Stomach (tissue), 9 donors: Measurements from ENCODE around the gene POC1A. TPM values are rescaled to one million over a fixed set of nuclear protein-coding genes. Genes with fewer than 3 reads are reported as not detected.

Experiments used
- DNase-seq, 2 donors: peaks; one replicate each; pipeline versions ENCODE4 v3.0.0 to v3.0.0-alpha.2; 2013 to 2019
- H3K27ac ChIP-seq, 5 donors: fragments of 200-600 bp in 4 of 5; sonication (generic) in 4 of 5; one replicate each; pipeline ENCODE4 v1.5.1; 2013 to 2019; ENCODE audit warnings: mild to moderate bottlenecking in 1 of 5, moderate library complexity in 1 of 5
- H3K27me3 ChIP-seq, 3 donors: fragments of 200-600 bp; sonication (generic); one replicate each; pipeline ENCODE4 v1.5.1; 2017 to 2019; ENCODE audit warnings: mixed run types in 1 of 3
- H3K36me3 ChIP-seq, 4 donors: fragments of 200-600 bp; sonication (generic); 1 replicate in 3 of 4; 2 replicates in 1 of 4; pipeline ENCODE4 v1.5.1; 2016 to 2019
- H3K4me1 ChIP-seq, 4 donors: fragments of 200-600 bp; sonication (generic); one replicate each; pipeline ENCODE4 v1.5.1; 2016 to 2019
- H3K4me3 ChIP-seq, 4 donors: fragments of 200-600 bp; sonication (generic) in 3 of 4; one replicate each; pipeline ENCODE4 v1.5.1; 2016 to 2019; ENCODE audit warnings: mild to moderate bottlenecking in 1 of 4
- H3K9me3 ChIP-seq, 4 donors: fragments of 200-600 bp; sonication (generic); one replicate each; pipeline ENCODE4 v1.5.1; 2016 to 2019
- EP300 ChIP-seq: sonication (generic); formaldehyde crosslinking; IDR thresholded peaks from one replicate; pipeline ENCODE4 v1.6.1; 2017; ENCODE audit warnings: antibody characterized with exemption
- POLR2A ChIP-seq, 4 donors: fragments of 450-650 bp; IDR thresholded peaks; one replicate each; pipeline ENCODE4 v1.6.1; 2016; ENCODE audit warnings: antibody characterized with exemption in 4 of 4, control low read depth in 2 of 4, mild to moderate bottlenecking in 1 of 4, moderate library complexity in 1 of 4
- POLR2AphosphoS5 ChIP-seq, 3 donors: sonication (generic); formaldehyde crosslinking; IDR thresholded peaks; one replicate each; pipeline ENCODE4 v1.6.1; 2016; ENCODE audit warnings: antibody characterized with exemption in 3 of 3
- WGBS, 5 donors: extraction: QIAGEN DNeasy Blood & Tissue Kit in 3 of 5; methylation state at CpG; one replicate each; pipeline versions ENCODE4 v1.1.5 to v1.1.7; 2013 to 2018; 5-methylcytosine and 5-hydroxymethylcytosine counted together
- intact Hi-C: fragments of 100-400 bp; cut with DNase I; formaldehyde crosslinking; loops from one replicate; pipeline ENCODE4 v1.15.1; 2023; ENCODE audit warnings: low total_unique reads
- polyA plus RNA-seq, 3 donors: library from polyadenylated mRNA; stranded (reverse); fragments of 200-250 nt; gene quantifications; one replicate each; pipeline ENCODE4 v1.2.3, GENCODE V29; 2013
- total RNA-seq, 5 donors: library from RNA; depleted of rRNA; stranded (reverse); fragments of >200 nt; gene quantifications; one replicate each; pipeline versions ENCODE4 v1.1.0 to v1.2.3, GENCODE V29; 2014 to 2016
- TF ChIP-seq, protein P1 (sequence below), 7 experiments: fragments of 450-650 bp in 4 of 7; fragments of 200-600 bp in 3 of 7; sonication (generic) in 3 of 7; IDR thresholded peaks; one replicate each; pipeline ENCODE4 v1.5.1; 2016 to 2019; ENCODE audit warnings: antibody characterized with exemption in 7 of 7, control low read depth in 2 of 7, mild to moderate bottlenecking in 1 of 7
- donor health status: healthy with polysubstance abuse.
- donor health status: Bipolar disorder and iron deficiency.
- donor health status: healthy.

POC1A gene
- total and polyA plus RNA-seq, 8 donors: 1.8 to 23.2 (median 3.5) TPM; not detected in 1

DNA sequence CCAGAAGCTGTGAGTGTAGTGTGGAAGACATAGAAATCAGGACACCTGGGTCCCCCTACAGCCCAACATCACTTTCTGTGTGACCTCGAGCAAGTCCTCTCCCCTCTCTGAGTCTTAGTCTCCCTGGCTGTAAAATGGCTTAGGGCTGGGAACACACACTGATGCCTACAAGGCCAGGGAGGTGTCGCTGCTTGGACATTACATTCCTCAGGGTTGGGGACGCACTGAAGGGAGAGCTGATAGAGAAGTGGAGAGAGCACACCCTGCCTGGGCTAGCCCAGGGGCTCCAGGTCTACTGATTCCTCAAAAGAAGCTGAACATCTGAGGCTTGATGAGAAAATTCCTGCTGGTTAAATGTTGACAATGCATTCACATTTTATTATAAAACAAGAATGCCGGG is 37.4 kb upstream of the POC1A start:
- 76 to 94% (median 92%) methylated on average over 4 of the region's 4 CpGs for WGBS, 5 donors
- TF ChIP-seq EP300 (no peak), POLR2AphosphoS5 (IDR thresholded peaks at IDR 0.05) (no peak)
- no peak overlapping the region for H3K4me3 ChIP-seq
- H3K27ac ChIP-seq: peak overlapping the region in 1 of 5 donors; percentile 76
- no peaks in the 10 kb centered on the region for H3K9me3 ChIP-seq
- H3K27me3 ChIP-seq: no peaks in the 10 kb centered on the region
- peaks cover 34 to 61% (median 54%) of the 10 kb centered on the region in 4 donors for H3K4me1 ChIP-seq
- H3K36me3 ChIP-seq: no peaks in the 10 kb centered on the region
- no peak for DNase-seq
- intact Hi-C loops: no loop called here

DNA sequence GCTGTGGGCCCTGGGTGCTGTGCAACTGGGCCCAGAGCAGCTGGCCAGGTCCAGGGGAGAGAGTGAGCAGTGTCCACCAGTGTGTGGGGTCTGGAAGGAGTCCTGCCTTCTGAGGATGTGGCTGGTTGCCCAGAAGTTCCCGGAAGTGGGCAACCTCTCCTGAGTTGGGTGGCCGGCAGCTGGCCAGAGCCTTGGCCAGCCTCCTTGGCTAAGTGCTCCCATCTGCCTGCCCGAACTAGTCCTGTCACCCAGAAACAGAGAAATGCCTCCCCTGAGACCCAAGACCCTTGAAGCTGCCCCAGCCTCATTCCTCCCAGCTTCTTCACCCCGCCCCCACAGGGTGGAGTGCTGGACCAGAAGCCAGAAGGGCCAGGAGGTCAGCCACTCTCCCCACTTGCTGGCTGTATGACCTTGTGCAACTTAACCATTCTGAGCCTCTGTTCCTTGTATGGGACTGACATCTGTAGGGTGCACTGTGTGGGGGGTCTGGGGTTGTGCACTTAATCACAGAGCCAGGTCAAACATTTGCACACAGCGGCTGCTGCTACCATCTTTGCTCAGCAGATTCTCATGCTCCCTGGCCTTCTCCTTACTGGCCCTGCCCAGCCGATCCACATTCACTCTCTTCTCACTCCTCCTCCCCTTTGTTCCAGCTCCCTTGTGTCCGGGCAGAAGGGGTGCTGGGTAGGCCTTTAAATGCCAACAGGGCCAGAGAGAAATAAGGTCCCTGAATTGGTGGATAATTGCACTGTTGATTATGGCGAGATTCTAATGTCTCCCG is 36.3 kb upstream of the POC1A start:
- TF ChIP-seq POLR2AphosphoS5 (IDR thresholded peaks at IDR 0.05): peak in 1 of 3 donors; percentile 51
- TF ChIP-seq, protein P1, sequence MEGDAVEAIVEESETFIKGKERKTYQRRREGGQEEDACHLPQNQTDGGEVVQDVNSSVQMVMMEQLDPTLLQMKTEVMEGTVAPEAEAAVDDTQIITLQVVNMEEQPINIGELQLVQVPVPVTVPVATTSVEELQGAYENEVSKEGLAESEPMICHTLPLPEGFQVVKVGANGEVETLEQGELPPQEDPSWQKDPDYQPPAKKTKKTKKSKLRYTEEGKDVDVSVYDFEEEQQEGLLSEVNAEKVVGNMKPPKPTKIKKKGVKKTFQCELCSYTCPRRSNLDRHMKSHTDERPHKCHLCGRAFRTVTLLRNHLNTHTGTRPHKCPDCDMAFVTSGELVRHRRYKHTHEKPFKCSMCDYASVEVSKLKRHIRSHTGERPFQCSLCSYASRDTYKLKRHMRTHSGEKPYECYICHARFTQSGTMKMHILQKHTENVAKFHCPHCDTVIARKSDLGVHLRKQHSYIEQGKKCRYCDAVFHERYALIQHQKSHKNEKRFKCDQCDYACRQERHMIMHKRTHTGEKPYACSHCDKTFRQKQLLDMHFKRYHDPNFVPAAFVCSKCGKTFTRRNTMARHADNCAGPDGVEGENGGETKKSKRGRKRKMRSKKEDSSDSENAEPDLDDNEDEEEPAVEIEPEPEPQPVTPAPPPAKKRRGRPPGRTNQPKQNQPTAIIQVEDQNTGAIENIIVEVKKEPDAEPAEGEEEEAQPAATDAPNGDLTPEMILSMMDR (IDR thresholded peaks at IDR 0.05): no peak

GRCh38 chr3:52188556-52188955 is 34.3 kb upstream of the POC1A start:
- Histone ChIP-seq H3K27me3 (no peaks in the 10 kb centered on the region), H3K36me3 (no peaks in the 10 kb centered on the region), H3K9me3 (no peaks in the 10 kb centered on the region), H3K27ac (peak overlapping the region; percentile 14 to 80 (median 71)), H3K4me1 (peaks cover 22 to 35% (median 30%) of the 10 kb centered on the region in 4 donors), H3K4me3 (no peak overlapping the region)
- WGBS, 5 donors: 55 to 64% (median 59%) methylated on average over 1 of the region's 1 CpG
- TF ChIP-seq POLR2AphosphoS5 (IDR thresholded peaks at IDR 0.05) (no peak), POLR2A (IDR thresholded peaks at IDR 0.05) (no peak), EP300 (no peak)
- TF ChIP-seq, protein P1 (IDR thresholded peaks at IDR 0.05): no peak
- intact Hi-C loops: no loop called here
- DNase-seq: no peak

More for the DNA sequence above, 36.3 kb upstream of the POC1A start:
- intact Hi-C loops: no loop called here
- Histone ChIP-seq H3K4me1 (peaks cover 25 to 50% (median 45%) of the 10 kb centered on the region in 4 donors), H3K36me3 (no peaks in the 10 kb centered on the region), H3K27ac (peak overlapping the region; percentile 47 to 80 (median 76)), H3K4me3 (no peak overlapping the region), H3K9me3 (no peaks in the 10 kb centered on the region), H3K27me3 (no peaks in the 10 kb centered on the region)
- DNase-seq: peak; percentile 62 to 83
- WGBS, 5 donors: 32 to 57% (median 39%) methylated on average over 7 to 9 of the region's 9 CpGs

- Histone ChIP-seq H3K9me3 (no peaks in the 10 kb centered on the region), H3K27me3 (no peaks in the 10 kb centered on the region), H3K36me3 (no peaks in the 10 kb centered on the region), H3K4me1 (peaks cover 21 to 34% (median 27%) of the 10 kb centered on the region in 4 donors), H3K4me3 (no peak overlapping the region), H3K27ac (no peak overlapping the region)
- DNase-seq: no peak
- 92 to 98% (median 96%) methylated on average over 9 of the region's 9 CpGs for WGBS, 5 donors
- intact Hi-C loops: no loop called here
- TF ChIP-seq POLR2AphosphoS5 (IDR thresholded peaks at IDR 0.05) (no peak), EP300 (no peak), POLR2A (IDR thresholded peaks at IDR 0.05) (no peak)
- TF ChIP-seq, protein P1 (IDR thresholded peaks at IDR 0.05): no peak
These were observed 32.5 kb upstream of the POC1A start for GRCh38 chr3:52186729-52187128.

DNA sequence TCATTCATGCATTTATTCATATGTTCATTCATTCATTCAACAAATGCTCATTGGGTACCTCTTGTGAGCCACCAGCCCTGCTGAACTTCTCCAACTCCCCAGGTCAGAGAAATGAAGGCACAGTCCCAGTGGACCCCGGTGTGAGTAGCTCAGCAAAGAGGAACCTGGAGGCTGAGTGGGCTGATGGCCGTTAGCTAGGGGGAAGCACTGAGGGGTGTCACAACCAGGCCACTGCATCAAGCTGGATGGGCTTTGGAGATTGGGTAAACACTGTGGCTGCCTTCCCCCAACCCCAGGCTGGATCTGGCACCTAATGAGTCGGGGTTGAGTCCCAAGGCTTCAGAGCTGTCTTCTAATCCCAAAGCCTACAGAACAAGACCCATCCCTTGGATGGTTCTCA is 31.6 kb upstream of the POC1A start:
- H3K36me3 ChIP-seq: no peaks in the 10 kb centered on the region
- intact Hi-C loops: no loop called here
- H3K4me3 ChIP-seq: no peak overlapping the region
- WGBS, 5 donors: 77 to 95% (median 85%) methylated on average over 3 of the region's 3 CpGs
- H3K4me1 ChIP-seq: peaks cover 17 to 25% (median 21%) of the 10 kb centered on the region in 4 donors
- DNase-seq: no peak
- H3K27me3 ChIP-seq: no peaks in the 10 kb centered on the region
- no peaks in the 10 kb centered on the region for H3K9me3 ChIP-seq
- H3K27ac ChIP-seq: no peak overlapping the region
- TF ChIP-seq POLR2AphosphoS5 (IDR thresholded peaks at IDR 0.05) (no peak), POLR2A (IDR thresholded peaks at IDR 0.05) (no peak), EP300 (no peak)
- TF ChIP-seq, protein P1 (IDR thresholded peaks at IDR 0.05): no peak
